Endothelial cell (in vitro differentiated cells): ENCODE measurements around the gene HUNK. TPM values are rescaled to one million over a fixed set of nuclear protein-coding genes. Genes with fewer than 3 reads are reported as not detected.
A peak's percentile ranks its signal among the peaks of the same experiment; 100 is the strongest.

Experiments used
- DNase-seq: peaks from one replicate; pipeline ENCODE4 v3.0.0; 2021; ENCODE audit warnings: low spot score
- H3K27ac Mint-ChIP-seq: one replicate; pipeline ENCODE4 v1.8.0; 2021; ENCODE audit warnings: mixed read lengths, inconsistent platforms; ENCODE audit not compliant: unreplicated experiment
- H3K27me3 Mint-ChIP-seq: one replicate; pipeline ENCODE4 v1.8.0; 2021; ENCODE audit warnings: mild to moderate bottlenecking, moderate library complexity, mixed read lengths, inconsistent platforms; ENCODE audit not compliant: unreplicated experiment
- H3K36me3 Mint-ChIP-seq: one replicate; pipeline ENCODE4 v1.8.0; 2021; ENCODE audit warnings: mild to moderate bottlenecking, low read depth, mixed read lengths, inconsistent platforms; ENCODE audit not compliant: unreplicated experiment
- H3K4me1 Mint-ChIP-seq: one replicate; pipeline ENCODE4 v1.8.0; 2021; ENCODE audit warnings: mild to moderate bottlenecking, mixed read lengths, inconsistent platforms; ENCODE audit not compliant: unreplicated experiment
- H3K4me3 Mint-ChIP-seq: one replicate; pipeline ENCODE4 v1.8.0; 2021; ENCODE audit warnings: mild to moderate bottlenecking, mixed read lengths, inconsistent platforms; ENCODE audit not compliant: unreplicated experiment
- H3K9me3 Mint-ChIP-seq: one replicate; pipeline ENCODE4 v1.8.0; 2021; ENCODE audit warnings: mixed read lengths, inconsistent platforms; ENCODE audit not compliant: unreplicated experiment
- total RNA-seq: library from RNA; stranded (reverse); fragmentation: NEBNext Ultra II Directional; extraction: Animal tissue kit (Norgen Biotek cat#: 25700); gene quantifications from one replicate; pipeline ENCODE4 v1.2.1, GENCODE V29; 2021; ENCODE audit not compliant: unreplicated experiment
- TF ChIP-seq, protein P1 (sequence below): fragments of 200-600 bp; sonication (generic); IDR thresholded peaks from one replicate; pipeline ENCODE4 v1.5.0; 2021; ENCODE audit warnings: antibody characterized with exemption; ENCODE audit not compliant: unreplicated experiment

Gene HUNK
- total RNA-seq, 1 donor from 2014 or later: 19.3 TPM

DNA sequence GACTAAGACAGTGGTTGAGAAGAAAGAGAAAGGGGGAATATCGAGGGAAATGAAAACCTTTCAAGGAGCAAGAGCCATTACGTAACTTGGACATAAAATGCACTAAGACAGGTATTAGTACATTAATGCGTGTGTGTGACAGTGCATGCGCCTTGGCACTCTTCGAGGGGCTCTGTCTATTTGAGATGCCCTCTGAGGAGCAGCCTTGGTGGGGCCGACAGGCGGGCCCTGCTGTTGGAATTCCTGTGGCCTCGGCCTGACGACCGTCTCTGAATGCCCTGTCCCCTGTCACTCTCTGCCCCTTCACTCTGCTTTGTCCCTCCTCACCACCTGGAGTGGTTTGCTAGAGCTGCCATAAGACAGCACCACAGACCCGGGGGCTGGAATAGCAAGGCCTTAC is 12.3 kb downstream of the HUNK start:
- peaks cover 7% of the 10 kb centered on the region for H3K27me3 Mint-ChIP-seq
- TF ChIP-seq, protein P1, sequence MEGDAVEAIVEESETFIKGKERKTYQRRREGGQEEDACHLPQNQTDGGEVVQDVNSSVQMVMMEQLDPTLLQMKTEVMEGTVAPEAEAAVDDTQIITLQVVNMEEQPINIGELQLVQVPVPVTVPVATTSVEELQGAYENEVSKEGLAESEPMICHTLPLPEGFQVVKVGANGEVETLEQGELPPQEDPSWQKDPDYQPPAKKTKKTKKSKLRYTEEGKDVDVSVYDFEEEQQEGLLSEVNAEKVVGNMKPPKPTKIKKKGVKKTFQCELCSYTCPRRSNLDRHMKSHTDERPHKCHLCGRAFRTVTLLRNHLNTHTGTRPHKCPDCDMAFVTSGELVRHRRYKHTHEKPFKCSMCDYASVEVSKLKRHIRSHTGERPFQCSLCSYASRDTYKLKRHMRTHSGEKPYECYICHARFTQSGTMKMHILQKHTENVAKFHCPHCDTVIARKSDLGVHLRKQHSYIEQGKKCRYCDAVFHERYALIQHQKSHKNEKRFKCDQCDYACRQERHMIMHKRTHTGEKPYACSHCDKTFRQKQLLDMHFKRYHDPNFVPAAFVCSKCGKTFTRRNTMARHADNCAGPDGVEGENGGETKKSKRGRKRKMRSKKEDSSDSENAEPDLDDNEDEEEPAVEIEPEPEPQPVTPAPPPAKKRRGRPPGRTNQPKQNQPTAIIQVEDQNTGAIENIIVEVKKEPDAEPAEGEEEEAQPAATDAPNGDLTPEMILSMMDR: no peak
- no peak overlapping the region for H3K4me3 Mint-ChIP-seq
- H3K9me3 Mint-ChIP-seq: no peaks in the 10 kb centered on the region
- no peak for DNase-seq
- peaks cover 6% of the 10 kb centered on the region for H3K4me1 Mint-ChIP-seq
- H3K27ac Mint-ChIP-seq: no peak overlapping the region
- peaks cover 2% of the 10 kb centered on the region for H3K36me3 Mint-ChIP-seq

- DNase-seq: no peak
- no peaks in the 10 kb centered on the region for H3K9me3 Mint-ChIP-seq
- H3K4me1 Mint-ChIP-seq: peaks cover 6% of the 10 kb centered on the region
- TF ChIP-seq, protein P1: no peak
- H3K36me3 Mint-ChIP-seq: no peaks in the 10 kb centered on the region
- no peak overlapping the region for H3K4me3 Mint-ChIP-seq
- no peak overlapping the region for H3K27ac Mint-ChIP-seq
- peaks cover 7% of the 10 kb centered on the region for H3K27me3 Mint-ChIP-seq
Observed at GRCh38 chr21:31886915-31887314, 14.1 kb downstream of the HUNK start.

- no peak for DNase-seq
- Mint-ChIP-seq H3K9me3 (no peaks in the 10 kb centered on the region), H3K4me1 (peaks cover 6% of the 10 kb centered on the region), H3K4me3 (no peak overlapping the region), H3K36me3 (no peaks in the 10 kb centered on the region), H3K27me3 (peaks cover 7% of the 10 kb centered on the region), H3K27ac (no peak overlapping the region)
- TF ChIP-seq, protein P1: no peak
Observed at GRCh38 chr21:31887391-31887841, 14.6 kb downstream of the HUNK start.

DNA sequence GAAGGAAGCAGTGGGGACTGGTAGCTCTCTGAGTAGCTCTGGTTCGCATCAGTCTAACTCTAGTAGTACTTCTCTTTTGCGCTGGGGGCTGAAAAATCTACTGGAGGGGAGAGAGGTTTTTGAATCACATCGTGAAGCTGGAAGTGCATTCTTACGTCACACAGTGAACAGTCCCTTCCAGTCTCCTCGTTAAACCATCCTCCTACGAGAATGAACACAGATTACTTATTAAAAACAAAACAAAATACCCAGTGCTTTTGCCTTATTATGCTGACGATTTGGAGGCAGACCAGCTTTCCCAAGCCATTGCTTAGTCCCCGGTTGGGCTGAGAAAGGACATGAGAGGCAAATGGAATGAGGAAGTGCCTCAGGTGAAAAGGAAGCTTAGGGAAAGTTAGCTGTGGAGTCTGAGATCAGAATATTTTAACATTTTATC is 16.1 kb downstream of the HUNK start:
- Mint-ChIP-seq H3K9me3 (no peaks in the 10 kb centered on the region), H3K4me3 (no peak overlapping the region), H3K27me3 (peaks cover 7% of the 10 kb centered on the region), H3K4me1 (peaks cover 16% of the 10 kb centered on the region), H3K36me3 (no peaks in the 10 kb centered on the region), H3K27ac (peak overlapping the region; percentile 18)
- peak; percentile 13 for DNase-seq
- TF ChIP-seq, protein P1: no peak

DNA sequence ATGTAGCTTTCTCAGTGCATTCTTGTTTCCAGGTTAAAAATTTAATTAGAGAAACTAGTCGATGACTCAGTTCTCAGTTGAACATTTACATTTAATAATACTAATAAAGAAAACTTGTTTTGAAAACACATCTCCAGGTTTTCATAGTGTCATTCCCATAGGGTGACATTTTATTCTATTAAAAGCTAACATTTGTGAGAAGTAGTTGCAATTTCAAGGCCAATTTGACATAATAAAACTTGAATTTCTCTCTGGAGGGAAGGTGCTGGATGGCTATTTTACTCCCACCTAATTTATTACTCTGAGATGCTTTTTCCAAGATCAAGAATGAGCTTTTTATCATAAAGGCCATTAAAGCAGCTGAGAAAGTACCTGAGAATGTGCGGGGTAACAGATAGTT is 16.6 kb downstream of the HUNK start:
- DNase-seq: no peak
- Mint-ChIP-seq H3K27me3 (peaks cover 7% of the 10 kb centered on the region), H3K36me3 (no peaks in the 10 kb centered on the region), H3K4me1 (peaks cover 17% of the 10 kb centered on the region), H3K27ac (no peak overlapping the region), H3K4me3 (no peak overlapping the region), H3K9me3 (no peaks in the 10 kb centered on the region)
- TF ChIP-seq, protein P1: no peak
